Mononuclear cell (primary cell): ENCODE results near the gene TRAK1. TPM values are rescaled to one million over a fixed set of nuclear protein-coding genes. Genes with fewer than 3 reads are reported as not detected.

ENCODE experiments used
- H3K27me3 ChIP-seq: 2 replicates; pipeline ENCODE4 v1.6.0; 2011; ENCODE audit warnings: low read length, control low read depth; ENCODE audit not compliant: insufficient read depth
- H3K4me1 ChIP-seq: 2 replicates; pipeline ENCODE4 v1.5.1; 2011; ENCODE audit warnings: mild to moderate bottlenecking, low read length, control low read depth; ENCODE audit not compliant: insufficient read depth
- H3K4me3 ChIP-seq: 2 replicates; pipeline ENCODE4 v1.5.1; 2011; ENCODE audit warnings: mild to moderate bottlenecking, low read length, moderate library complexity
- H3K9me3 ChIP-seq: 2 replicates; pipeline ENCODE4 v1.5.1; 2011; ENCODE audit warnings: low read depth, mild to moderate bottlenecking, control low read depth, low read length
- total RNA-seq: library from RNA; depleted of rRNA; stranded (reverse); fragments of >200 nt; gene quantifications from one replicate; pipeline ENCODE4 v1.2.3, GENCODE V29; 2012

TRAK1 gene
- total RNA-seq, 1 donor = 26.3 TPM

- no peaks in the 10 kb centered on the region for H3K27me3 ChIP-seq
- H3K4me3 ChIP-seq = no peak overlapping the region
- no peaks in the 10 kb centered on the region for H3K4me1 ChIP-seq
- no peaks in the 10 kb centered on the region for H3K9me3 ChIP-seq
These were observed 48.7 kb downstream of the TRAK1 start for GRCh38 chr3:42139621-42140453.

GRCh38 chr3:42140665-42141203, 49.6 kb downstream of the TRAK1 start:
- no peaks in the 10 kb centered on the region for H3K9me3 ChIP-seq
- H3K27me3 ChIP-seq = no peaks in the 10 kb centered on the region
- H3K4me1 ChIP-seq = no peaks in the 10 kb centered on the region
- H3K4me3 ChIP-seq = no peak overlapping the region

GRCh38 chr3:42143440-42143839, 52.3 kb downstream of the TRAK1 start:
- H3K27me3 ChIP-seq = no peaks in the 10 kb centered on the region
- no peak overlapping the region for H3K4me3 ChIP-seq
- H3K9me3 ChIP-seq = no peaks in the 10 kb centered on the region
- peaks cover 15% of the 10 kb centered on the region for H3K4me1 ChIP-seq

GRCh38 chr3:42144209-42144608, 53.1 kb downstream of the TRAK1 start:
- Histone ChIP-seq H3K9me3 (no peaks in the 10 kb centered on the region), H3K4me3 (no peak overlapping the region), H3K4me1 (peaks cover 17% of the 10 kb centered on the region), H3K27me3 (no peaks in the 10 kb centered on the region)

- H3K27me3 ChIP-seq = no peaks in the 10 kb centered on the region
- H3K4me3 ChIP-seq = no peak overlapping the region
- peaks cover 17% of the 10 kb centered on the region for H3K4me1 ChIP-seq
- H3K9me3 ChIP-seq = no peaks in the 10 kb centered on the region
These were observed 57.1 kb downstream of the TRAK1 start for GRCh38 chr3:42148086-42148848.

GRCh38 chr3:42148982-42149432, 57.9 kb downstream of the TRAK1 start:
- Histone ChIP-seq H3K27me3 (no peaks in the 10 kb centered on the region), H3K9me3 (no peaks in the 10 kb centered on the region), H3K4me1 (peaks cover 17% of the 10 kb centered on the region), H3K4me3 (no peak overlapping the region)

GRCh38 chr3:42149532-42149931, 58.4 kb downstream of the TRAK1 start:
- H3K9me3 ChIP-seq = no peaks in the 10 kb centered on the region
- peaks cover 17% of the 10 kb centered on the region for H3K4me1 ChIP-seq
- no peak overlapping the region for H3K4me3 ChIP-seq
- H3K27me3 ChIP-seq = no peaks in the 10 kb centered on the region

- Histone ChIP-seq H3K4me3 (no peak overlapping the region), H3K9me3 (no peaks in the 10 kb centered on the region), H3K4me1 (peaks cover 17% of the 10 kb centered on the region), H3K27me3 (no peaks in the 10 kb centered on the region)
These were observed 58.8 kb downstream of the TRAK1 start for GRCh38 chr3:42149975-42150374.

- Histone ChIP-seq H3K27me3 (no peaks in the 10 kb centered on the region), H3K9me3 (no peaks in the 10 kb centered on the region), H3K4me1 (peaks cover 17% of the 10 kb centered on the region), H3K4me3 (no peak overlapping the region)
These were observed 60.5 kb downstream of the TRAK1 start for GRCh38 chr3:42151596-42152168.

- peaks cover 14% of the 10 kb centered on the region for H3K4me1 ChIP-seq
- no peaks in the 10 kb centered on the region for H3K9me3 ChIP-seq
- H3K4me3 ChIP-seq = no peak overlapping the region
- no peaks in the 10 kb centered on the region for H3K27me3 ChIP-seq
These were observed 61.0 kb downstream of the TRAK1 start for GRCh38 chr3:42152193-42152592.

- peaks cover 6% of the 10 kb centered on the region for H3K4me1 ChIP-seq
- H3K27me3 ChIP-seq = no peaks in the 10 kb centered on the region
- H3K9me3 ChIP-seq = no peaks in the 10 kb centered on the region
- H3K4me3 ChIP-seq = no peak overlapping the region
These were observed 61.9 kb downstream of the TRAK1 start for GRCh38 chr3:42153039-42153438.

GRCh38 chr3:42157540-42158538, 66.7 kb downstream of the TRAK1 start:
- Histone ChIP-seq H3K9me3 (no peaks in the 10 kb centered on the region), H3K4me3 (no peak overlapping the region), H3K4me1 (peaks cover 20% of the 10 kb centered on the region), H3K27me3 (no peaks in the 10 kb centered on the region)

GRCh38 chr3:42159147-42159546, 68.0 kb downstream of the TRAK1 start:
- H3K4me3 ChIP-seq = no peak overlapping the region
- H3K9me3 ChIP-seq = no peaks in the 10 kb centered on the region
- peaks cover 24% of the 10 kb centered on the region for H3K4me1 ChIP-seq
- no peaks in the 10 kb centered on the region for H3K27me3 ChIP-seq
